Esophagus muscularis mucosa (tissue), 3 donors: ENCODE results near the gene NCAN.

Source experiments
- POLR2A ChIP-seq: fragments of 450-650 bp; IDR thresholded peaks from one replicate; pipeline ENCODE4 v1.6.1; 2017; ENCODE audit warnings: antibody characterized with exemption, moderate library complexity, mild to moderate bottlenecking, low read depth
- TF ChIP-seq, protein P1 (sequence below), 3 experiments: fragments of 200-600 bp in 2 of 3; fragments of 450-650 bp in 1 of 3; sonication (generic) in 2 of 3; IDR thresholded peaks; one replicate each; pipeline ENCODE4 v1.5.1; 2017 to 2019; ENCODE audit warnings: antibody characterized with exemption in 3 of 3, mild to moderate bottlenecking in 2 of 3, moderate library complexity in 1 of 3

DNA sequence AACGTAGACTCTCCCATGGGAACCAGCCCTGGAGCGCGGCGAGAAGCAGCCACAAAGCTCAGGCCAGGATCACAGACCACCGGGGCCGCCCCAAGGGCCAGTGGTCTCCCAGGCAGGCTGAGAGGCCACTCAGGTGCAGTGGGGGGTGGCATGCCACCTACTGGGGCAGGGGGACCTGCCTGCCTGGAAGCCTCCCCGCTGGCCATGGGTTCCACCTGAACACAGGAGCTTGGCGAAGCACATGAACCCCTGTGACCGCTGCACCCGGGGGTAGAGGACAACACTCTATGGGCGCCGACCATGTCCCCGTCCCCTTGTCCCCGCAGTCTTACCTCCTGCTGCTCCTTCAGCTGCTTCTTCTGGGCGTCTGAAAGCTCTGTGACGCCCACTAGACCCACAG is 68.1 kb downstream of the NCAN start:
- TF ChIP-seq, protein P1, sequence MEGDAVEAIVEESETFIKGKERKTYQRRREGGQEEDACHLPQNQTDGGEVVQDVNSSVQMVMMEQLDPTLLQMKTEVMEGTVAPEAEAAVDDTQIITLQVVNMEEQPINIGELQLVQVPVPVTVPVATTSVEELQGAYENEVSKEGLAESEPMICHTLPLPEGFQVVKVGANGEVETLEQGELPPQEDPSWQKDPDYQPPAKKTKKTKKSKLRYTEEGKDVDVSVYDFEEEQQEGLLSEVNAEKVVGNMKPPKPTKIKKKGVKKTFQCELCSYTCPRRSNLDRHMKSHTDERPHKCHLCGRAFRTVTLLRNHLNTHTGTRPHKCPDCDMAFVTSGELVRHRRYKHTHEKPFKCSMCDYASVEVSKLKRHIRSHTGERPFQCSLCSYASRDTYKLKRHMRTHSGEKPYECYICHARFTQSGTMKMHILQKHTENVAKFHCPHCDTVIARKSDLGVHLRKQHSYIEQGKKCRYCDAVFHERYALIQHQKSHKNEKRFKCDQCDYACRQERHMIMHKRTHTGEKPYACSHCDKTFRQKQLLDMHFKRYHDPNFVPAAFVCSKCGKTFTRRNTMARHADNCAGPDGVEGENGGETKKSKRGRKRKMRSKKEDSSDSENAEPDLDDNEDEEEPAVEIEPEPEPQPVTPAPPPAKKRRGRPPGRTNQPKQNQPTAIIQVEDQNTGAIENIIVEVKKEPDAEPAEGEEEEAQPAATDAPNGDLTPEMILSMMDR (IDR thresholded peaks at IDR 0.05) = no peak
- TF ChIP-seq POLR2A = no peak
